Lower leg skin (tissue), 3 donors: ENCODE data around the gene AMPH.

Experiments used
- CTCF ChIP-seq, 3 donors: fragments of 450-650 bp; IDR thresholded peaks; one replicate each; pipeline ENCODE4 v1.5.1; 2016; ENCODE audit warnings: antibody characterized with exemption in 3 of 3, mild to moderate bottlenecking in 3 of 3, moderate library complexity in 2 of 3
- POLR2A ChIP-seq, 2 donors: fragments of 450-650 bp; IDR thresholded peaks; one replicate each; pipeline ENCODE4 v1.6.1; 2016 to 2017; ENCODE audit warnings: antibody characterized with exemption in 2 of 2, mild to moderate bottlenecking in 1 of 2, moderate library complexity in 1 of 2

DNA sequence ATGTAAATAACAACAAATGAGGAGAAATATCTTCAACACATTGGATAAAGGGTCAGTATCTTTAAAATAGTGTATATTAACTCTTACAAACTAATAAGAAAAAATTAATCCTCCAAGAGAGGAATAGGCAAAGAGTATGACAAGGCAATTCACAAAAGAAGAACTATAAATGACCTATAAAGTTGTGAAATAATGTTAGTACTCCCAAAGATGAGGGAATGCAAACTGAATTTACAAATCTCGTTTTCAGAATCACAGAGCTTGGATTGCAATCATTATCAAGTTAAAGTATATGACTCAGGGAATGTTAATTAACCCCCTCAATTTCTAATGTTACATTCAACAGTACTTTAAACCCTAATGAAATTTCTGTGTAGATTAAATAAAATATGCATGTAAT is 270.4 kb downstream of the AMPH start:
- TF ChIP-seq CTCF (IDR thresholded peaks at IDR 0.05) (no peak), POLR2A (IDR thresholded peaks at IDR 0.05) (no peak)
